ENCODE measurements around the gene LAD1.

DNA sequence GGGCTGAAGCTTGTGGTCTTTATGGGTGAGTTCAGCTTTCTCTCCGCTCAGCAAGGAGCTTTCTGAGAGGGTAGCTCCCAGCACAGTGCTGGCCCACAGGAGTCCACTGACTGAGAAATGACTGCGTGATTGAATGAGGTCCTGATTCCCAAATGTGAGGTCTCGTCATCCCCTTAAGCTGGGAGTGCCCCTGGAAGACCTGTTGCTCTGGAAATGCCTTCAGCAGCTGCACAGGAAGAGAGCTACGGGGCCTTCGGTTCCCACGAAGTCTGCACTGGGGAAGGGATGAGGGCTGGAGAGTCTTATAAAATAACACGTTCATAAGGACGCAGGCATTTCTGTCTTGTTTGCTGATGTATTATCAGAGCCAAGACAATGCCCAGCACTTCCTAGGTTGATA is 35.7 kb downstream of the LAD1 start:
- TF ChIP-seq, protein P1, sequence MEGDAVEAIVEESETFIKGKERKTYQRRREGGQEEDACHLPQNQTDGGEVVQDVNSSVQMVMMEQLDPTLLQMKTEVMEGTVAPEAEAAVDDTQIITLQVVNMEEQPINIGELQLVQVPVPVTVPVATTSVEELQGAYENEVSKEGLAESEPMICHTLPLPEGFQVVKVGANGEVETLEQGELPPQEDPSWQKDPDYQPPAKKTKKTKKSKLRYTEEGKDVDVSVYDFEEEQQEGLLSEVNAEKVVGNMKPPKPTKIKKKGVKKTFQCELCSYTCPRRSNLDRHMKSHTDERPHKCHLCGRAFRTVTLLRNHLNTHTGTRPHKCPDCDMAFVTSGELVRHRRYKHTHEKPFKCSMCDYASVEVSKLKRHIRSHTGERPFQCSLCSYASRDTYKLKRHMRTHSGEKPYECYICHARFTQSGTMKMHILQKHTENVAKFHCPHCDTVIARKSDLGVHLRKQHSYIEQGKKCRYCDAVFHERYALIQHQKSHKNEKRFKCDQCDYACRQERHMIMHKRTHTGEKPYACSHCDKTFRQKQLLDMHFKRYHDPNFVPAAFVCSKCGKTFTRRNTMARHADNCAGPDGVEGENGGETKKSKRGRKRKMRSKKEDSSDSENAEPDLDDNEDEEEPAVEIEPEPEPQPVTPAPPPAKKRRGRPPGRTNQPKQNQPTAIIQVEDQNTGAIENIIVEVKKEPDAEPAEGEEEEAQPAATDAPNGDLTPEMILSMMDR (IDR thresholded peaks at IDR 0.05; ENCODE audit: insufficient read depth, low read length), result no peak
- TF ChIP-seq GABPA (IDR thresholded peaks at IDR 0.05; ENCODE audit: low read depth) (no peak), POLR2AphosphoS5 (IDR thresholded peaks at IDR 0.05; ENCODE audit: low read depth) (no peak), SPI1 (IDR thresholded peaks at IDR 0.05; ENCODE audit: borderline replicate concordance, low read depth) (no peak)
- TF ChIP-seq, protein P2, sequence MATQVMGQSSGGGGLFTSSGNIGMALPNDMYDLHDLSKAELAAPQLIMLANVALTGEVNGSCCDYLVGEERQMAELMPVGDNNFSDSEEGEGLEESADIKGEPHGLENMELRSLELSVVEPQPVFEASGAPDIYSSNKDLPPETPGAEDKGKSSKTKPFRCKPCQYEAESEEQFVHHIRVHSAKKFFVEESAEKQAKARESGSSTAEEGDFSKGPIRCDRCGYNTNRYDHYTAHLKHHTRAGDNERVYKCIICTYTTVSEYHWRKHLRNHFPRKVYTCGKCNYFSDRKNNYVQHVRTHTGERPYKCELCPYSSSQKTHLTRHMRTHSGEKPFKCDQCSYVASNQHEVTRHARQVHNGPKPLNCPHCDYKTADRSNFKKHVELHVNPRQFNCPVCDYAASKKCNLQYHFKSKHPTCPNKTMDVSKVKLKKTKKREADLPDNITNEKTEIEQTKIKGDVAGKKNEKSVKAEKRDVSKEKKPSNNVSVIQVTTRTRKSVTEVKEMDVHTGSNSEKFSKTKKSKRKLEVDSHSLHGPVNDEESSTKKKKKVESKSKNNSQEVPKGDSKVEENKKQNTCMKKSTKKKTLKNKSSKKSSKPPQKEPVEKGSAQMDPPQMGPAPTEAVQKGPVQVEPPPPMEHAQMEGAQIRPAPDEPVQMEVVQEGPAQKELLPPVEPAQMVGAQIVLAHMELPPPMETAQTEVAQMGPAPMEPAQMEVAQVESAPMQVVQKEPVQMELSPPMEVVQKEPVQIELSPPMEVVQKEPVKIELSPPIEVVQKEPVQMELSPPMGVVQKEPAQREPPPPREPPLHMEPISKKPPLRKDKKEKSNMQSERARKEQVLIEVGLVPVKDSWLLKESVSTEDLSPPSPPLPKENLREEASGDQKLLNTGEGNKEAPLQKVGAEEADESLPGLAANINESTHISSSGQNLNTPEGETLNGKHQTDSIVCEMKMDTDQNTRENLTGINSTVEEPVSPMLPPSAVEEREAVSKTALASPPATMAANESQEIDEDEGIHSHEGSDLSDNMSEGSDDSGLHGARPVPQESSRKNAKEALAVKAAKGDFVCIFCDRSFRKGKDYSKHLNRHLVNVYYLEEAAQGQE (IDR thresholded peaks at IDR 0.05; ENCODE audit: insufficient replicate concordance, low read depth), result no peak
